NCI-H446 treated with DMSO at 0.1 percent for 48 hours (cell line): Measurements from ENCODE around the gene DISP3.
"Not testable (repeated sequence)": the region's sequence is repeated elsewhere in the genome, so short reads cannot be mapped to it uniquely, and the experiment has no call there.

ENCODE experiments used
- DNase-seq: peaks from one replicate; lab custom pipeline; 2025; lab: John Stamatoyannopoulos, UW

The DISP3 gene

DNA sequence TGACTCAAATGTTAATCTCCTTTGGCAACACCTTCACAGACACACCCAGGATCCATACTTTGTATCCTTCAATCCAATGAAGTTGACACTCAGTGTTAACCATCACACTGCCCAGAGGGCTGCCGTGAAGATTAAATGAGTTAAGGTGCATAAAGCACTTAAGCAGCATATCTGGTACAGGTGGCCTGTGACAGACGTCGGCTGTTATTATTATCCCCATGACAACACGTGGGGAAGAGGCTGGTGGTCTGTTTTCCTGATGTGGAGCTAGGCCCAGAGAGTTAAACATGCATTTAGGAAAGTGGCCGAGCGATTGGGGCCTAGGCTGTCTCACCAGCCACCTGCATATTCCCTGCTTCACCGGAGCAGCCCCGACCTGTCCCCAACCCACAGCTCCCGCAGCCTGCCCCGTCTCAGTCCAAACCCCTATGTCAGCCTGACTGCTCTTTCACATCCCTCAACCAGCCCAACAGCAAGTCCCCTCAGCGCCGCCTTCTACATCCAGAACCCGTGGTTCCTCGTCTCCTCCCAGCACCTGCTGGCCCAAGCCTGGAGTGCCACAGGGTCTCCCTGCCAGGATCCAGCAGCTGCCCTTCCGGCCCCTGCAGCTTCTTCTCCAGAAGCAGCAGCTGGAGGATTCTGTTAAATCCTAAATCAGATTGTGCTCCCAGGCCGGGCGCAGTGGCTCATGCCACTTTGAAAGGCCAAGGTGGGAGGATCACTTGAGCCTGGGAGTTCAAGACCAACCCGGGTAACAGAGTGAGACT, 97.3 kb downstream of the DISP3 start:
- no peak for DNase-seq

GRCh38 chr1:11578004-11578403, 99.0 kb downstream of the DISP3 start:
- DNase-seq: no peak

DNA sequence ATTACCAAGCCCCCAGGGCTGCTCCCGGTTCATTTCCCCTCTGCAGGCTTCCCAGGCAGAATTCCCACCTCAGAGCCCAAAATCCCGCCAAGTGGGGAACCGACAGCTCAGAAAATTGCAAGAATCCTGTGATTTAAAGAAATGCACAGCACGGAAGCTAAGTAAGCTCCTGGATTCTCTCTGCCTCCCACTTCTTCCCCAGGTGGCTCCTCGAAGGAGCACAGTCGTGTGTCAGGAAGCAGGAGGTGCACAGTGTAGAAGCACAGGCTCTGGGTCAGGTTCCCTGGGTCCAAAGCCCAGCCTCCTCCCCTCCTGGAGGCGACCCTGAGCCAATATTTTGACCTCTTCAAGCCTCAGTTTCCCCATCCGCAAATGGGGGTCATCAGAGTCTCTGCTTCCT, 100.6 kb downstream of the DISP3 start:
- no peak for DNase-seq

GRCh38 chr1:11580049-11580448, 101.1 kb downstream of the DISP3 start:
- not testable (repeated sequence) for DNase-seq

DNA sequence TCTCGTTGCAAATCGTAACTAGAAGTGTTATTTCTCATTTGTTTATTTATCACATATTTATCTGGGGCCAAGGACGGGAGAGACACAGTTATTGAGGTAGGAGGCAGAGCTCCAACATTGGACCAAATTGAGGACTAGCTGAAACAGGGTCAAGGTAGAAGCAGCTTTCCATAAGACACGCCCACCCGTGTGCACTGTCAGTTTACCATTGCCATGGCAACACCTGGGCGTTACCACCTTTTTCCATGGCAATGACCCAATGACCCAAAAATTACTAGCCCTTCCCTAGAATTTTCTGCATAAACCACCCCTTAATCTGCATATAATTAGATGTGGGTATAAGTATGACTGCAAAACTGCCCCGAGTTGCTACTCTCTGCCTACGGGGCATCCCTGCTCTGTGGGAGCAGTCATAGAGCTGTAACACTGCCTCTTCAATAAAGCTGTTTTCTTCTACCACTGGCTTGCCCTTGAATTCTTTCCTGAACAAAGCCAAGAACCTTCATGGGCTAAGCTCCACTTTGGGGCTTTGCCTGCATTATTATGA, 102.6 kb downstream of the DISP3 start:
- DNase-seq: no peak

- no peak for DNase-seq
Measured at GRCh38 chr1:11585389-11585788, 106.4 kb downstream of the DISP3 start.
